HG03060 (cell line): Measurements from ENCODE around the gene PERM1.
"Not testable (repeated sequence)": the region's sequence is repeated elsewhere in the genome, so short reads cannot be mapped to it uniquely, and the experiment has no call there.

ENCODE experiments used
- ATAC-seq: cut with Tn5 transposase; IDR thresholded peaks from one replicate; pipeline ENCODE4 v1.9.1; 2021; ENCODE audit warnings: low read depth, moderate number of reproducible peaks; ENCODE audit not compliant: unreplicated experiment

Gene PERM1

DNA sequence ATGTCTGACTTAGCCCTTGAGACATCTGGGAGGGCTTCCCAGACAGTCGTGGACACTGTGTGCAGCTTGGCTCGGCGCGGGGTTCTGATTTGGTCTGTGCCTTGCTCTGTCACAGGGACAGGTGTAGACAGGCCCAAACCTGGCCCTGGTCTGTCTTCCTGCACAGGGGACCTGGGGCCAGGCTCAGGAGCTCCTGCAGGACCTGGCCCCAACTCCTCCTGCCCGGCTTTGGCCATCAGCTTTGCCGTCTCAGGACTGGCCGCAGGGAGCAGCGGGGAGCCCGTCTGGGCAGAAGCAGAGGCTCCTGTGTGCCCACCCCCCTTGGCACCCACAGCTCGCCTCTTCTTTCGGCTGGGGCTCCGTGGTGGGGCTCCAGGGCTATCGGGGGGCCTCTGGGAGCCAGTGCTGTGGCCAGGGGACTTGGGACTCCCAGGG is 1.7 kb downstream of the PERM1 start:
- no peak for ATAC-seq

DNA sequence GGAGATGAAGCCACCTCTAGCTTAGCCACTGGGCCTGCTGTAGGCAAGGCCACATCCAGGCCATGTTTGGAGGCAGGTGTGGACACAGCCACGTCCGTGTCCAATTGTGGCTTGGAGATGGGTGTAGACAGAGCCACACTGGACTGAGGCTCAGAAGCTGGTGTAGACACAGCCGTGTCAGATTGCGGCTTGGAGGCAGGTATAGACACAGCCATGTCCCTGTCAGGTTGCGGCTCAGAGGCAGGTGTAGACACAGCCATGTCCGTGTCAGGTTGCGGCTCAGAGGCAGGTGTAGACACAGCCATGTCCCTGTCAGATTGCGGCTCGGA is 2.2 kb downstream of the PERM1 start:
- no peak for ATAC-seq

DNA sequence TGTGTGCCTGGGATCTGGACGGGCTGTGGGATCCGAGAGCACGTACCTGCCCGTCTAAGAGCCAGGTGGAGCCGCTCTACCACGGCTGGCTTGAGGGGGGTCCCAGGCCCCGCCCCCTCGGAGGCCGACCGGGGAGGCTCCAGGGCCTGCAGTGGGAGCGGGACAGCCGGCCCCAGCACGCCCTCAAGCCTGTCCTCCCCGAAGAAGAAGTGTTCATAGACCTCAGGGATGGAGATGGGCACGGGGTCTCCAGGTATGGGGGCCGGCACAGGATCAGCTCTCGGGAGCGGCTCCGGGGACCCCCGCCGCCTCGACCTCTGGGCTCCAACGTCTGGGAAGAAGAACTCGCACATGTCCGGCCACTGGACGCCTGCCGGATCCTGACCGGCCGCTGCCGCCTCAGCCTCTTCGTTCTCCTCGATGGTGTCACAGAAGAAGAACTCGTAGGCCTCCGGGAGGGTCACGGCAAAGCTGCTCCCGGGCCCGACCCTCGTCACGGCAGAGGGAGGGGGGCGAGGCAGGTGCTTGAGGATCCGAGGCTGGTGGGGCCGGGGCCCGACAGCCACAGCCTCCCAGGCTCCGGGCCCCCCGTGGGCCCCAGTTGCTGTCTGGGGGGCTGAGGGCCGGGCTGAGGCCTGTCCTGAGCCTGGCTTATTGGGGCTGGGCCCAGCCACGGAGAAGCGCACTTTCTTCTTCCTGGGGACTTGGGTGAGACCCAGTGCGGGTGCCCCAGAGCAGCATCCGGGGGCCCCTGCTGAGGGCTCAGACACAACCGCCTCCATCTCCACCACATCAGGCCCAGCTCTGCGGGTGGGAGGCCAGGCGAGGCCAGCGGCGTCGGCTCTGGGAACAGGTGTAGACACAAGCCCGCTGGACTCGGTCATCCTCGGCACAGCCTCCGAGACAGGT is 2.8 kb downstream of the PERM1 start:
- ATAC-seq: no peak

DNA sequence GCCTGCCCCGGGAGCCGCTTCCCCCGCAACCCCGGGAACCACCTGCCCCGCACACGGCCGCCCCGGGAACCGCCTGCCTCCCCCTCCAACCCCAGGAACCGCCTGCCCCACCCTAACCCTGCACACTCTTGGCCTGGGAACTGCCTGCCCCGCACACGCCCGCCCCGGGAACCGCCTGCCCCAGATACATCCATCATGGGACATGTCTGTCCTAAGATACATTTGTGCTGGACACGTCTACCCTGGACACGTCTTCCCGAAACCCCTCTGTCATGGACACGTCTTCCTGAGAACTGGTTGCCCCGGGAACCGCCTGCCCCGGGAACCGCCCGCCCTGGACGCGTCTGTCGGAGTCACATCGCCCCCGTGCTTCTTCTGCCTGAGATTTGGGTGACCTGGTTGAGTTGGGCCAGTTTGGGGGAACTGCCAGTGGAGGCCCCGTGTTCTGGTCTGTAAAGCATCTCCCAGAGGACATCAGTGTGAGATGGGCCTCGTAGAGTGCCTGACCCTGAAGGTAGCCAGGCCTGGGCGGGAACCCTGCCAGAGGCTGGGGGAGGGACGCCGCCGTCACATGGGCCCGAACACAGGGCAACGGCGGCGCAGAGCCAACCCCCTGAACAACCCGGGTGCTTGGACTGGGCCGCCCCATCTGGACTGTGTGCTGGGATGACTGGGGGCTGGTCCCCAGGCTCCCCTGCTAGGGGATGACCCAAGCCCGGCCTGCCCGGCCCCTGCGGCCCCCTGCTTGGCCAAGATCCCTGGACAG is 3.6 kb downstream of the PERM1 start:
- no peak for ATAC-seq

DNA sequence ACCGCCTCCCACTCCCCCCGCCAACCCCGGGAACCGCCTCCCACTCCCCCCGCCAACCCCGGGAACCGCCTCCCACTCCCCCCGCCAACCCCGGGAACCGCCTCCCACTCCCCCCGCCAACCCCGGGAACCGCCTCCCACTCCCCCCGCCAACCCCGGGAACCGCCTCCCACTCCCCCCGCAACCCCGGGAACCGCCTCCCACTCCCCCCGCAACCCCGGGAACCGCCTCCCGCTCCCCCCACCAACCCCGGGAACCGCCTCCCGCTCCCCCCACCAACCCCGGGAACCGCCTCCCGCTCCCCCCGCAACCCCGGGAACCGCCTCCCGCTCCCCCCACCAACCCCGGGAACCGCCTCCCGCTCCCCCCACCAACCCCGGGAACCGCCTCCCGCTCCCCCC is 5.1 kb downstream of the PERM1 start:
- not testable (repeated sequence) for ATAC-seq

DNA sequence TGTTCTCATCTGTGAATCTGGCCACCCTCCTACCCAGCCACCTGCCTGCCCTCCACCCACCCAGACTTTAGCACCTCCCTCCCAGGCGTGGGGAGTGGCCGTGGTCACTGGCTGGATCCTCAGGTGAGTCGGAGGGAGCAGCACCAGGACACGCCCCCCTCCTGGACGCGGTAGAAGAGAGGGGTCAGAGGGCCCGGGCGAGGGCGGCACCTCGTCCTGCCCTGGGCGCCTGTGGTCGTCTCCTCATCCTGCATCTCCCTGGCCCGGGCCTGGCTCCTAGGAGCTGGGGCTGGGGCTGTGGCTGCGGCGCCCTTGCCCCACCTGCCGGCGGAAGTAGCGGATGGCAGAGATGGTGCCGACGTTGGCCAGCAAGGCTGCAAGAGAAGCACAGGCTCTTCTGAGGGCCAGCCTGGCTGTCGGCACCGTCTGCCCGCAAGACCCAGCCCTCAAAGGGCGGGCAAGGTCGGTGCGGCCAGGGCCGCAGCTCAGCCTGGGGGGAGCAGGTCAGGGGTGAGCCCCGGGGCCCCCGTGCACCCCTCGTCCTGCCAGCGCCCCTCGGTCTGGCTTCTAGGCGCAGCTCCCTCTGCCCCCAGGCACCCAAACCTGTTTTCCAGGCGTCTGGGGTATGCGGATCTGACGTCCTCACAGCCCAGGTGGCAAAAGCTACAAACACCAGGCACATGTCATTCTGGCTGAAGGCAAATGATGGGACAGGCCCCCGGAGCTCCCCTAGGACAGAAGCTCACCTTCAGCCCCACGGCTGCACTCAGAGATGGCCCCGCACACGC is 5.8 kb downstream of the PERM1 start:
- ATAC-seq: no peak

DNA sequence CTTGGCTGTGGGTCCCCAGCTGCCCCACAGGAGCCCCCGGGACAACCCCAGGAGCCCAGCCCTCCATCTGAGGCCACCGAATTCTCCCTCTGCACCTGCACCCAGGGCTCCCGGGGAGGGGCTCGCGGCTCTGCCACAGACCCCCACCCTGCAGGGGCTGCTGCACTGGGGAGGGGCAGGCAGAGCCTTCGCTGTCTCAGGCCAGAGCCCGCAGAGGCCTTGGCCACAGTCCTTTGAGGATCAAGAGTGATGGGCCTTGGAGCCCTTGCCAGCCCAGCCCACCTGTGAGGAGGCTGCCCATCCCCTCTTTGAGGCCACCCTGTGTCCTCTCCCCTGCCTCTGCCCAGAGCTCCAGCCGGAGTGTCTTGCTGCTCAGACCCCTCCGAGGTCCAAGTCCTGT is 6.5 kb downstream of the PERM1 start:
- no peak for ATAC-seq

DNA sequence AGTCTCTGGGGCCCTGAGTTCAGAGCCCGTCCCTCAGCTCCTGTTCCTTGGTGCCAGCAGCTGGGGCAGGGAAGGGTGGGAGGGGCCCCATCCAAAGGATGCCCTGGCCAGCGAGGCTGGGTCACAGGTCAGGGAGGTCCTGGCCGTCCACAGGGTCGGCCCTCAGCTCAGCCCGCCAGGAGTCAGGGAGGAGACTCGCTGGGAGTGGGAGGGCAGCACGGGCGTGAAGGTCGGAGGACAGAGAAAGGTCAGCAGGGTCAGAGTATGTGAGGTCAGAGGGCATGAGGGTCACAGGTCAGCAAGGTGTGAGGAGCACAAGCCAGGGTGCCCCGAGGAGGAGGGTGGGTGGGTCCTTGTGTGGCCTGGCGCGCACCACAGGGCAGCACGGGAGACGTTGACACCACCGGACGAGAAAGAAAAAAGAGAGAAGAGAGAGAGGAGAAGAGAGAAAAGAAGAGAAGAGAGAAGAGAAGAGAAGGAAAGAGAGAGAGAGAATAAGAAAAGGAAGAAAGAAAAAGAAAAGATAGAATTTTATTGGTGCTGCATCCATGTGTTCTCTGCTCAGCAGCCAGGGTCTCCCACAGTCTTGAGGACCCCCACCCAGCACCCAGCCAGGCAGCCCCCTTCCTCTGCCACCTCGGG is 7.1 kb downstream of the PERM1 start:
- ATAC-seq: no peak

DNA sequence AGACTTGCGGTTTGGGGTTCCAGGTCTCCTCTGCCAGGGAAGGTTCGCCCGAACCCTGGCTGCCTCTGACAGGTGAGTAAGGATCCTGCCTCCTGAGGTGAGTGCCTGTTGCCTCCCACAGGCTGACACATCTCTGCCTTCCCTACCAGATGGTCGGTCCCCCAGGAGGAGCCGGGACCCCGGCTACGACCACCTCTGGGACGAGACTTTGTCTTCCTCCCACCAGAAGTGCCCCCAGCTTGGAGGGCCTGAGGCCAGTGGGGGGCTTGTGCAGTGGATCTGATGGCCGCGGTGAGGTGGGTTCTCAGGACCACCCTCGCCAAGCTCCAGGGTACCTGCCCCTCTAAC is 7.6 kb downstream of the PERM1 start:
- ATAC-seq: no peak

DNA sequence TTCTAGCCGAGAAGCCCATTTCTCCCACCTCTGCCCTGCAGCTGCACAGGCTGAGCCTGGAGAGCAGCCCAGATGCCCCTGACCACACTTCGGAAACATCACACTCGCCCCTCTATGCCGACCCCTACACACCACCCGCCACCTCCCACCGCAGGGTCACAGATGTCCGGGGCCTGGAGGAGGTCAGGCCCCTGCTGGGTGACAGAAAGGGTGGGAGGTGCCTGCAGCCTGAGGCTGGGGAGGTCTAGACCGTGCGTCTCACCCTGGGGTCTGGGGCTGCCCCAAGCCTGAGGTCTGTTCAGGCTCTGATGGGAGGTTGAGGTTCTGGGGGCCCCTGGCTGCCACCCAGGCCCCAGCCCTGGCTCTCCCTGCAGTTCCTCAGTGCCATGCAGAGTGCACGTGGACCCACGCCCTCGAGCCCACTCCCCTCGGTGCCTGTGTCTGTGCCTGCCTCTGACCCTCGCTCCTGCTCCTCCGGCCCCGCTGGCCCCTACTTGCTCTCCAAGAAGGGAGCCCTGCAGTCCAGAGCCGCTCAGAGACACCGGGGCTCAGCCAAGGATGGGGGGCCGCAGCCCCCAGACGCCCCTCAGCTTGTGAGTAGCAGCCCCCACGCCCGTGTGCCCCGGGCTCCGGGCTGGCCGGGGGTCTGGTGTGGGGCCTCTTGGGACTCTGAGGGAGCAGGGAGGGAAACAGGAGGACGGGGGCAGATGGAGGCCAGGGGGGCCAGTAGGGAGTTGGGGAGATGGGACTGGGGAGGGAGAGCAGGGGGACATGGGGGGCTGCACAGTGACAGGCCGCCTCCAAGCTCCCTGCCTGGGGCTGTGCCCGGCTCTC is 8.2 kb downstream of the PERM1 start:
- ATAC-seq: no peak

DNA sequence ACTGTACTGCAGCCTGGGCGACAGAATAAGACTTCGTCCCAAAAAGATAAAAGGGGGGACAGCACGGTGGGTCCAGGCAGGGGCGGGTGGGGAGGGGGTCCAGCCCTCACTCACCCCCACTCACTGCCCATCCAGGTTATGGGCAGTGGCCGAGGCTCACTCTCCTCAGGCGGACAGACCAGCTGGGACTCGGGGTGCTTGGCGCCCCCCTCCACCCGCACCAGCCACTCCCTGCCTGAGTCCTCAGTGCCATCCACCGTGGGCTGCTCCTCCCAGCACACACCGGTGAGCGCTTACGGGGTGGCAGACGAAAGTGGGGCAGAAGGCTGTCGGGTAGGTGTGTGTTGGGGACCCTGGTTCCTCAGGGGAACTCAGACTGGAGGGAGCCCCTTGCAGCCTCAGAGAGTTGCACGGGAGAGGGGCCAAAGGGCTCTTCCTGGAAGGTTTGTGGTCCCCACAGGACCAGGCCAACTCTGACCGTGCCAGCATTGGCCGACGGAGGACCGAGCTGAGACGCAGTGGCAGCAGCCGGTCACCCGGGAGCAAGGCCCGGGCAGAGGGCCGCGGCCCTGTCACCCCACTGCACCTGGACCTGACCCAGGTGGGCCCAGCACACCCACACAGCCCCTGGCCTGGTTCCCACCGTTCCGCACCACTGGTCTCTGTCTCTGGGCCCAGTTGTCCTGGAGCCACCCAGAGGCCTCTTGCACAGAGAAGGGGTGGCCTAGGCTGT is 9.0 kb downstream of the PERM1 start:
- ATAC-seq: no peak

DNA sequence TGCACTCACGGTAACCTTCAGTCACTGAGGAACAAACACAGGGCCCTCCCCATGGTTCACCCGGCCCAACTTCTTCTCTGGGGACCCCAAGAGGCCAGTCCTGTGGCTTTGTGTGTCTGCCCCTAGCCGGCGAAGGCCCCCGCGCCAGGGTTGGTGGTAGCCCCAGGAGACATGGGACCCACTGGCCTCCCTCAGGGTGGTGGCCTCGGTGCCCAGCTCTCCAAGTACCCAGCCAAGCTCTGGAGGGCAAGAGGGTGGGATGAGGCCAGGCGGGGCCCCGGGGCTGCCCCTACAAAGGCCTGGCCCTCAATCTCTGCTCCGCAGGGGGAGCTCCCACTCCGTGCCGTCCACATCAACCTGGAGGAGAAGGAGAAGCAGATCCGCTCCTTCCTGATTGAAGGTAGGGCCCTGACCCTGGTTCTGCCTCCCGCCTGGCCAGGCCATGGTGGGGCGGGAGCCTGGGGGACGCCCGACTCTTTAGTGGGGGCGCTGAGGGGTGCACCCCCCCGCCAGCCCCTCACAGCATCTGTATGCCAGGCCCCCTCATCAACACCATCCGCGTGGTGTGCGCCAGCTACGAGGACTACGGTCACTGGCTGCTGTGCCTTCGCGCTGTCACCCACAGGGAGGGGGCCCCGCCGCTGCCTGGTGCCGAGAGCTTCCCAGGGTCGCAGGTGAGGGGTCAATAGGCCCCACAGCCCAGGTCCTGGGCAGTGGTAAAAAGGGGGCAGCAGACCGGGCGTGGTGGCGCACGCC is 10.0 kb downstream of the PERM1 start:
- no peak for ATAC-seq

DNA sequence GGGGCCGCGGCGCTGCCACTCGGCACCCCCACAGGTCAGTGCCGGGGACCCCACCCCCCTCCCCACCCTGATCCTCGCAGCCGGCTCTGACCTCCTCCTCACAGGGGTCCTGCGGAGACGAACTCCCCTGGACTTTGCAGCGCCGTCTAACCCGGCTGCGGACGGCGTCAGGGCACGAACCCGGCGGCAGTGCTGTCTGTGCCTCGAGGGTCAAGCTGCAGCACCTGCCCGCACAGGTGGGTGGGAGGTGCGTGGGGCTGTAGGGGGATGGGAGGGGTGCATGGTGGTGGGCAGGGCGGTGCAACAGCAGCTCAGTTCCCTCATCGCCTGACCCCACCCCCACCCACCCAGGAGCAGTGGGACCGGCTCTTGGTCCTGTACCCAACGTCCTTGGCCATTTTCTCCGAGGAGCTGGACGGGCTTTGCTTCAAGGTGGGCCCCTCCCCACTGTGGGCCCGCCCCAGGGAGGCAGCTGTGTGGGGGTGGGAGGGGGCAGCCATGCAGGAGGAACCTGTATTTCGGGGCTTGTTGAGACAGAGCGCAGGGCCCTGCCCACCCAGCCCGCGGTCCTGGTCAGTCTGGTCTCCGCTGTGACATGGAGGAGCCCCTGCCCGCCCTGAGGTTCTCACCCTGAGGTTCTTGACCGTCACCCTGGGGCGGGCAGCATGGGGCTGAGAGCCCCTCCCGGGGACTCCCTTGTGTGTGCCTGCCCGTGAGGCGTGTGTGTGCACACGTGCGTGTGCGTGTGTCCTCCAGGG is 10.7 kb downstream of the PERM1 start:
- no peak for ATAC-seq

DNA sequence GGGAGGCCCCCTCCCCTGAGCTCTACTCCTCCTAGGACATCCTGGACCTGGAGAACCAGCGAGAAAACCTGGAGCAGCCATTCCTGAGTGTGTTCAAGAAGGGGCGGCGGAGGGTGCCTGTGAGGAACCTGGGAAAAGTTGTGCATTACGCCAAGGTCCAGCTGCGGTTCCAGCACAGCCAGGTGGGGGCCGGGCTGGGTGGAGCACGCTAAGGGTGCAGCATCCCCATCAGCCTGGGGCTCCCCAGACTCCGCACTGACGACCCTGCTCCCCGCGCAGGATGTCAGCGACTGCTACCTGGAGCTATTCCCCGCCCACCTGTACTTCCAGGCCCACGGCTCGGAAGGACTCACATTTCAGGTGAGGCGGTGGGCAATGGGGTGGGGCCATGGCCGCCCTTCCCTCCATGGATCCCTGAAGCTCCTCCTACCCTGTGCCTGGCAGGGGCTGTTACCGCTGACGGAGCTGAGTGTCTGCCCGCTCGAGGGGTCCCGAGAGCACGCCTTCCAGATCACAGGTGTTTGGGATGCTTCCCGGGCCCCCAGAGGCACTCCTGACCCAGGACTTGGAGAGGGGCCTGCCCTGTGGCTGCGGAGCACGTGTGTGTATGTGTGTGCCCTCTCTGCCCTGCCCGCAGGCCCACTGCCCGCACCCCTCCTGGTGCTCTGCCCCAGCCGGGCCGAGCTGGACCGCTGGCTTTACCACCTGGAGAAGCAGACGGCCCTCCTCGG is 11.5 kb downstream of the PERM1 start:
- no peak for ATAC-seq

DNA sequence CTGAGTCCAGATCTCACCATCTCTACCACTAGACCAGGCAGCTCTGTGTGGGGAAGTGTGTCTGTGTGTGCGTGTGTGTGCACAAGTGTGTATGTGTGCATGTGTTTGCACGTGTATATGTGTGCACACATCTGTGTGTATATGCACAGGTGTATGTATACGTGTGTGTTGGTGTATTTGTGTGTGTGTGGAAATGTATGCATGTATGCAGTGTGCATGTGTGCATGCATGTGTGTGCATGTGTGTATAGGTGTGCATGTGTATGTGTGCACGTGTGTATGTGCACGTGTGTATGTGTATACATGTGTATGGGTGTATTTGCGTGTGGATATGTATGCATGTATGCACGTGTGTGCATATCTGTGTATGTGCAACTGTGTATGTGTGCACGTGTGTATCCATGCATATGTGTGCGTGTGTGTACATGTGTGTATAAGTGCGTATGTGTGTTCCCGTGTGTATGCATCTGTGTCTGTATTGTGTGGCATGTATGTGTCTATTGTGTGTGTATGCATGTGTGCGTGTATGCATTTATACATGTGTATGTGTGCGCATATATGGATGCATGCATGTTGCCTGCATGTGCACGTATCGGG is 12.5 kb downstream of the PERM1 start:
- ATAC-seq: no peak

DNA sequence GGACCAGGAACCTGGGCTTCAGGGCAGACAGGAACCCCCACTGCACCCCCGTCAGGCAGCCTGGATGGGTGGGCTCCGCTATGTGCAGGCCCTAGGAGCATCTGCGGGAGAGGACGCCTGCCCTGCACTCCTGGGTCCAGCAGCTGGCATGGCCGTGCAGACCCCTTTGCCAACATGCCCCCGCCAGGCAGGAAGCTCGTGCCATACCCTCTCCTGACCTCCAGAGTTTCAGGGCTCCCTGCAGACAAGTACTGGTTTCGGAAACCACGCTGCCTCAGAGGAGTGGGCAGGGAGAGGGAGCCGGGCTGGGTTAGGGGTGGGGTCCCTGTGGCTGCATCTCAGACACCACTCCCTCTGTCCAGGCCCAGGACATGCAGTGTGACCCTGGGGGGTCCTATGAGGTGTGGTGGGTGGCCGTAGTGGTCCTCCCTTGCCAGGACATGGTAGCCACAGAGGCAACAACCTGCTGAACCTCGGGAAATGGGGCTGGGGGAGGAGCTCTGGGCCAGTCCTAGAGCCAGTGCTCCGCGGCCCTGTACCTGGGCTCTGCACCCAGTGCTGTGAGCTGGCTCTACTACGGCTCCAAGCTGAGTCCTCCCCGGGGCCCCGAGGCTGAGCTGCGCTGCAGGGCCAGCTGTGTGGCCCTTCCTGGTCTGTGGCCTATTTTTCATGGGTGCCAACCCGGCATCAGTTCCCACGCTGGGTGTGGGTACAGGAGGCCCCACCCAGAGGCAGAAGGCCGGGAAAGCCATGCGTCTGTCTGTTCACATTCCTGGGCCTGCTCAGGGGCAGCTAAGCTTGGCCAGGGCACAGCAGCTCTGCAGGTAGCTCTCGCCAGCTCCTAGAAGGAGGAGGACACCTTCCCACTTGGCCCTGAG is 14.2 kb downstream of the PERM1 start:
- ATAC-seq: no peak
